ENCODE results near the gene MYL12A. TPM values are rescaled to one million over a fixed set of nuclear protein-coding genes. Genes with fewer than 3 reads are reported as not detected.

Gene MYL12A
- total and polyA plus RNA-seq, 2 of the 13 experiments (the other 11 are each of a cell fraction or from before 2014, with no cell fraction given): 261 to 277 TPM

- TF ChIP-seq NFIC (IDR thresholded peaks at IDR 0.05; ENCODE audit: low read length): peak; percentile 28; the same call in 1 of the 2 replicates
- no peak for TF ChIP-seq ZNF20 (CRISPR knock-in tag; IDR thresholded peaks at IDR 0.05)
- no peak for TF ChIP-seq KAT2B (IDR thresholded peaks at IDR 0.05; ENCODE audit: borderline replicate concordance, low read depth, low read length)
- peak; percentile 70; the same call in 1 of the 2 replicates for TF ChIP-seq ZGPAT (CRISPR knock-in tag; IDR thresholded peaks at IDR 0.05)
- no peak for TF ChIP-seq MEF2D (CRISPR knock-in tag; IDR thresholded peaks at IDR 0.05)
- no peak for TF ChIP-seq ZNF563 (CRISPR knock-in tag; IDR thresholded peaks at IDR 0.05)
- TF ChIP-seq ZNF431 (CRISPR knock-in tag; IDR thresholded peaks at IDR 0.05; ENCODE audit: borderline replicate concordance, low read depth): no peak
- peak; percentile 61; the same call in 1 of the 2 replicates for TF ChIP-seq ZC3H4 (CRISPR knock-in tag; IDR thresholded peaks at IDR 0.05; ENCODE audit: borderline replicate concordance)
- no peak for TF ChIP-seq CHD4 (IDR thresholded peaks at IDR 0.05; ENCODE audit: borderline replicate concordance, low read length)
- no peak for TF ChIP-seq ZNF224 (CRISPR knock-in tag; IDR thresholded peaks at IDR 0.05)
- no peak for TF ChIP-seq ZNF646 (CRISPR knock-in tag; IDR thresholded peaks at IDR 0.05)
- TF ChIP-seq SRY (CRISPR knock-in tag; IDR thresholded peaks at IDR 0.05): no peak
- no peak for TF ChIP-seq CENPBD1 (CRISPR knock-in tag; IDR thresholded peaks at IDR 0.05; ENCODE audit: borderline replicate concordance, low read depth)
- TF ChIP-seq FIP1L1 (IDR thresholded peaks at IDR 0.05; ENCODE audit: borderline replicate concordance, insufficient read depth, low read depth, low read length): no peak
- no peak for TF ChIP-seq PITX1 (CRISPR knock-in tag; IDR thresholded peaks at IDR 0.05)
- TF ChIP-seq ZFP36L2 (CRISPR knock-in tag; IDR thresholded peaks at IDR 0.05): no peak
Observed at GRCh38 chr18:3245853-3246634, 1.6 kb upstream of the MYL12A start (continued).
